GM21723 (cell line): ENCODE data around the gene RNF186.
"Not testable (repeated sequence)": the region's sequence is repeated elsewhere in the genome, so short reads cannot be mapped to it uniquely, and the experiment has no call there.

ENCODE experiments used
- ATAC-seq: cut with Tn5 transposase; IDR thresholded peaks from one replicate; pipeline ENCODE4 v1.9.1; 2021; ENCODE audit warnings: mild to moderate bottlenecking, moderate library complexity; ENCODE audit not compliant: unreplicated experiment

Gene RNF186, protein sequence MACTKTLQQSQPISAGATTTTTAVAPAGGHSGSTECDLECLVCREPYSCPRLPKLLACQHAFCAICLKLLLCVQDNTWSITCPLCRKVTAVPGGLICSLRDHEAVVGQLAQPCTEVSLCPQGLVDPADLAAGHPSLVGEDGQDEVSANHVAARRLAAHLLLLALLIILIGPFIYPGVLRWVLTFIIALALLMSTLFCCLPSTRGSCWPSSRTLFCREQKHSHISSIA

DNA sequence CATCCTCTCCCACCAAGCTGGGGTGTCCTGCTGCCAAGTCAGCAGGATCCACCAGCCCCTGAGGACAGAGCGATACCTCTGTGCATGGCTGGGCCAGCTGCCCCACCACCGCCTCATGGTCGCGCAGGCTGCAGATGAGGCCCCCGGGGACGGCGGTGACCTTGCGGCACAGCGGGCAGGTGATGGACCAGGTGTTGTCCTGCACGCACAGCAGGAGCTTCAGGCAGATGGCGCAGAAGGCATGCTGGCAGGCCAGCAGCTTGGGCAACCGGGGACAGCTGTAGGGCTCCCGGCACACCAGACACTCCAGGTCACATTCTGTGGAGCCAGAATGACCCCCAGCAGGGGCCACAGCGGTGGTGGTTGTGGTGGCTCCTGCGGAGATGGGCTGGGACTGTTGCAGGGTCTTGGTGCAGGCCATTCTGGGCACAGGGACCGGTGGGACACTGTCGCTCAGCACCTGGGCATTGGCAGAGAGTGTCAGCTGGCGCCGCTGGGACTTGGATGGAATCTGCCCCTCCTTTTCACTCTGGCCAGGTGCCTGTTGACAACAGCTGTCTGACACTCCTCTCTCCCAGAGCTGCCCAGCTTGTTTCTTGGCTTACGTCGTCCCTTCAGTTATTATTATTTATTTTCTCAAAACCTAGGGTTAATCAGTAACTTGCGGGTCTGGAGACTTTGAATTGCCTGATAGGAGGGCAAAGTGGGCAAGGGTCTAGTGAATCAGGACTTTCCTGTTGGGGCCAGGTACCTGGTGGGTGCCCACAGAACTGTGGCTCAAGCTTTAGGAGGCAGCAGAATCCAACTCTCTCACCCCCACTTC is at the start of gene RNF186:
Gene RNF186 (minus strand): TSS at position 603 of the 823 bp plus-strand sequence. CDS start 182 bp downstream, at position 421.
- no peak for ATAC-seq

- no peak for ATAC-seq
Measured at GRCh38 chr1:19864570-19865160, 49.6 kb upstream of the RNF186 start.

GRCh38 chr1:19862944-19863343 is 47.9 kb upstream of the RNF186 start:
- no peak for ATAC-seq

- no peak for ATAC-seq
Measured at GRCh38 chr1:19861842-19862530, 46.9 kb upstream of the RNF186 start.

GRCh38 chr1:19861034-19861433 is 46.0 kb upstream of the RNF186 start:
- no peak for ATAC-seq

DNA sequence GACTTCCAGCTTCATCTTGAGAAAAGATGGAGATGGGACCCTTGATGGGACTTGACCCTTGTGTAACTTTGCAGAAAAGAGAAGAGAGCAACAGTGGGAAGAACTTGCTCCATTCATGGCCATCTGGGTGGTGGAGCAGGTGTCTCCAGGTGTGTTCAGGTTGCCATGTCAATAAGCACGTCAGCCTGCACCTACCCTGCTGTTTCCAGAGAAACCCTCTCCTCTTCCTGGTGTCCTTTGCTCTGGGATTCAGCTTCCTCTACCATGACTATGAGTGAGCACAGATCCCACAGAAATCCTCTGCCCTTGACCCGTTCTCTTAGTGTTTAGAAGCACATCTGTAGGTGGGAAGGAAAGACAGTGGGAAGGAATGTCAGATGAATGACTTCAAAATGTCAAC is 45.3 kb upstream of the RNF186 start:
- no peak for ATAC-seq

GRCh38 chr1:19859876-19860275 is 44.8 kb upstream of the RNF186 start:
- ATAC-seq, result no peak

- ATAC-seq, result no peak
Measured at GRCh38 chr1:19858893-19859292, 43.8 kb upstream of the RNF186 start.

DNA sequence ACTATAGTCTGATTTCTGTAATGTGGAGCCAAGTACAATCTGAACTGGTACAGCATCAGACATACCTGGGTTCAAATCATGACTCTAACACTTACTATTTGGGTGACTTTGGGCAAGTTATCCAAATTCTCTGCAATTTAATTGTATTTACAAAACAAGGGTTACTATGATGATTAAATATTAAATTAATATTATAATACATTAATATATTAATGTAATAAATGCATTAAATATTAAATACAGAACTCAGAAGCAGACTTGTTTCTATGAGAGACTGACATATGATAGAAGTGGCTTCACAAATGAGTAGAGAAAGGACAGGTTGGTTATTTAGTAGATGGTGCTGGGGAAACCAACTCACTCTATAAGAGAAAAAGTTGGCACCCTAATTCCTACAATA is 39.8 kb upstream of the RNF186 start:
- ATAC-seq, result no peak

DNA sequence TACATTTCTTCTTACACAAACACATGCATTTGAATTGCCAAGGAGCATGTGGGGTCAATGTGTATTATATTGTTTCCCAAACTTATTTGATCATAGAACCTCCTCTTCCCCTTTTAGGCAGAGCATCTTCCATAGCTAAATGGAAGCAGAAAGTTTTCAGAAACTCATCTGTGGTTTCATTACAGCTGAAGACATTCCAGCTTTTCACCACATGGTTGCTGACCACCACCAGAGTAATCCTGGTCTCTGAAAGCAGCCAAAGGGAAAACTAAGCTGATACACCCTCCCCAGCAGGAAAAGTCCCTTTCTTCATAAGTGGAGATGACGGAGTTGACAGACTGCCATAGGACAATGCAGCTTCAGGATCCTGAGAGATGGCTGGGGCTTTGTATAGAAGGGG is 37.0 kb upstream of the RNF186 start:
- no peak for ATAC-seq

DNA sequence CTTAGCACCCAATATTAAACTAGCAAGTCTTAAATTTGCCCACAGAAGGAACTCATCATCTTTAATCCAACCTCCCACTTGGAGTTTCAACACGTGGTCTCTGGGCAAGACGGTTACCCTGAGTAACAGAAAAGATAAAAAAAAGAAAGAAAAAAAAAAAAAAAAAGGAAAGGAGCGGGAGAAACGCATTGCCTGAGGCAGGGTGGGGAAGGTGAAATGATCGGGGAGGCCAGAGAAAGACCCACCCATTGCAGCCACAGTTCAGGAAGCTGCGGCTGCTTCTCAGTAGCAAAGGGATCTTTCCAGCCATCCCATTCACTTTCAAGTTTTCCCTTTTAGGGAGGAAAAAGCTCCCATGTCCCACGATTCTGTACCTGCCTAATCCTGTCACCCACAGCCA is 35.1 kb upstream of the RNF186 start:
- ATAC-seq, result no peak

GRCh38 chr1:19849307-19849706 is 34.2 kb upstream of the RNF186 start:
- not testable (repeated sequence) for ATAC-seq

DNA sequence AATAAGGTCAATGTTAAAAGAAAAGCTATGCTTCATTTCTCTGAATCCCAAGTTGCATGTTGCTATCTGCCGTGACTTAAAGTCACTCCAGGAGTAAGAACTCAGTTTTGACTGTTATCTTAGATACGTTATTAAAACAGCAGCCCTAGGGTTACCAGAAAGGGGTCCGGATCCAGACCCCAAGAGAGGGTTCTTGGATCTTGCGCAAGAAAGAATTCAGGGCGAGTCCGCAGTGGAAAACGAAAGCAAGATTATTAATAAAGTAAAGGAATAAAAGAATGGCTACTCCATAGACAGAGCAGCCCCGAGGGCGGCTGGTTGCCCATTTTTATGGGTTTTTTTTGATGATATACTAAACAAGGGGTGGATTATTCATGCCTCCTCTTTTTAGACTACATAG is 32.3 kb upstream of the RNF186 start:
- ATAC-seq, result not testable (repeated sequence)

DNA sequence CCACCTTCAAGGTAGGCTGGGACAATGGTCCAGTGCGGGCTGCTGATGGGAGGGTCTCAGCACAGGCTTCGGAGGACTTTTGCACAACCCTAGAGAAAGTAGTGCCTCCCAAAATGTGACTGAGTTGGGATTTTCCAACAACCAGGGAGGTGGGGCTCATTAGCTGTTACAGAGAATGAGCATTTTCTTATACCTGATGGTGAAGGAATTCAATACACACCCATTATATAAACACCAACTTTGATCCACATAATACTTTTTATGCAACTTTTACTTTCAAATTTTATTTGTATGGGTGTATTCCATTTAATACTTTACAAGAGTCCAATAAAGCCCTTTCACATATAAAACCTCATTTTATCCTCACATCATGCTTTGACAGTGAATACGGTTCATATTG is 31.3 kb upstream of the RNF186 start:
- no peak for ATAC-seq

GRCh38 chr1:19845555-19845954 is 30.5 kb upstream of the RNF186 start:
- no peak for ATAC-seq

DNA sequence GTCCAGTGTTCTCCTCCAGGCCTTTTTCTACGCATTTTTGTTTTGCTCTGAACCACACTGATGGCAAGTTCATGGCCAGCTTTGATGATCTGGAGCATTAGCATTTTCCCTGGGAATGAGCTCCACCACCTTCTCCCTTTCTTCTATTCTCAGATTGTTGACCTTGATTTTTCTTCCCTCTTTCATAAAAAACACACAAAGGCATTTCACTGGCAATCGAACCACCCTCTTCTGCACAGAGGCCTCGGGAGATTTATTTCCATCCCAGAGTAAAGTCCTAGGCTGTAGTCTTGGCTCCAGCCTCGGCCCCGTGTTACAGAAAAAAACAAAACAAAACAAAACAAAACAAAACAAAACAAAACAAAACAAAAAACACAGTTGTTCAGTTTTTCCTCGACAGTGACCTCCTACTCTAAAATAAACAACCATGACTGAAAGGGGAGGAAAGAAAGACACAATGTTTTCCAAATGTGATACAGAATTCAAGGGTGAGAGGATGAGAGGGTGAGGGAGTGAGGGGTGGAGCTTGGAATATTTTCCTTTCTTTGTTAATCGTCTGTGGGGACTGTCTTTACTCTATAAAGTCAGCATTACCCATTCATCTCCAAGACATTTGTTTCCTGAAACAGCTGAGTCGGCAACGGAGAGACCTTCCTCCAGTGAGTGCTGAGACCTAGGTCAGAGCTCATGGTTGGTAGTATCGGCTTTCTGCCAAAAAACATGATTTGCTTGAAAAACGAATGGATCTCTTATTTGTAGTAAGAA is 29.8 kb upstream of the RNF186 start:
- no peak for ATAC-seq

GRCh38 chr1:19840228-19840627 is 25.1 kb upstream of the RNF186 start:
- no peak for ATAC-seq

DNA sequence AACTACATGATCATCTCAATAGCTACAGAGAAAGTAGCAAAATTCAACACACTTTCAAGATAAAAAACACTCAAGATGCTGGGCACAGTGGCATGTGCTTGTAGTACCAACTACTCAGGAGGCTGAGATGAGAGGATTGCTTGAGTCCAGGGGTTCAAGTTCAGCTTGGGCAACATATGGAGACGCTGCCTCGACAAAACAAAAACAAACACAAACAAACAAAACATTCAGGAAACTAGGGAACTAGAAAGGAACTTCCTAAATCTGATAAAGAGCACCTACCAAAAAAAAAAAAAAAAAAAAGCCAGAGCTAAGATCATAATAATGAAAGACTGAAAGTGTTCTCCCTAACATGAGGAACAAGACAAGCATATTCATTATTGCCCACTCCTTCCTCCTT is 22.8 kb upstream of the RNF186 start:
- no peak for ATAC-seq

- no peak for ATAC-seq
Measured at GRCh38 chr1:19835578-19835977, 20.5 kb upstream of the RNF186 start.

- no peak for ATAC-seq
Measured at GRCh38 chr1:19831441-19831840, 16.4 kb upstream of the RNF186 start.

DNA sequence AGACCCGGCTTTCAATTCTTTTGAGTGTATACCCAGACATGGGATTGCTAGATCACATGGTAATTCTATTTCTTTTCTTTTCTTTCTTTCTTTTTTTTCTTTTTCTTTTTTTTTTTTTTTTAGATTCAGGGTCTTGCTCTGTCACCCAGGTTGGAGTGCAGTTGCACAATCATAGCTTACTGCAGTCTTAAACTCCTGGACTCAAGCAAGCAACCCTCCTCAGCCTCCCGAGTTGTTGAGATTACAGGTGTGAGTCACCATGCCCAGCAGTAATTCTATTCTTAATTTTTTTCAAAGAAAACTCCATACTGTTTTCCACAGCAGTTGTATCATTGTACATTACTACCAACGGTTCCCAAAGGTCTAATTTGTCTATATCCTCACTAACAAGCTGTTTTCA is 13.5 kb upstream of the RNF186 start:
- no peak for ATAC-seq
